Astrocyte (in vitro differentiated cells and primary cell): ENCODE measurements around the gene MT1G. TPM values are rescaled to one million over a fixed set of nuclear protein-coding genes. Genes with fewer than 3 reads are reported as not detected.

Experiments
- DNase-seq: peaks from one replicate; pipeline ENCODE4 v3.0.0-alpha.2; 2010; ENCODE audit warnings: low read depth
- FAIRE-seq: peaks from 2 replicates; lab custom pipeline; 2011; peaks lifted over from hg19 to GRCh38; lab: Jason Lieb, UNC
- H2AFZ ChIP-seq: 2 replicates; pipeline ENCODE4 v1.6.0; 2012; ENCODE audit warnings: low read depth, low read length, inconsistent platforms
- H3K27ac ChIP-seq: 2 replicates; pipeline ENCODE4 v1.5.1; 2011; ENCODE audit warnings: low read depth, low read length, inconsistent platforms
- H3K27me3 ChIP-seq: 2 replicates; pipeline ENCODE4 v1.6.0; 2011; ENCODE audit warnings: low read length, inconsistent platforms; ENCODE audit not compliant: insufficient read depth
- H3K36me3 ChIP-seq: 2 replicates; pipeline ENCODE4 v1.5.1; 2011; ENCODE audit warnings: low read length, inconsistent platforms; ENCODE audit not compliant: insufficient read depth
- H3K4me1 ChIP-seq: 2 replicates; pipeline ENCODE4 v1.5.1; 2011; ENCODE audit warnings: low read length, inconsistent platforms; ENCODE audit not compliant: insufficient read depth
- H3K4me2 ChIP-seq: 2 replicates; pipeline ENCODE4 v1.6.0; 2012; ENCODE audit warnings: low read length, inconsistent platforms
- H3K4me3 ChIP-seq: 2 replicates; pipeline ENCODE4 v1.5.1; 2011; ENCODE audit warnings: low read depth, mild to moderate bottlenecking, low read length, inconsistent platforms; ENCODE audit not compliant: insufficient read depth
- H3K79me2 ChIP-seq: 2 replicates; pipeline ENCODE4 v1.6.0; 2012; ENCODE audit warnings: mild to moderate bottlenecking, low read length, inconsistent platforms; ENCODE audit not compliant: insufficient read depth
- H3K9ac ChIP-seq: 2 replicates; pipeline ENCODE4 v1.6.0; 2012; ENCODE audit warnings: mild to moderate bottlenecking, low read length, inconsistent platforms
- H3K9me3 ChIP-seq: 2 replicates; pipeline ENCODE4 v1.5.1; 2012; ENCODE audit warnings: low read depth, mild to moderate bottlenecking, low read length, inconsistent platforms; ENCODE audit not compliant: insufficient read depth
- H4K20me1 ChIP-seq: 2 replicates; pipeline ENCODE4 v1.6.0; 2012; ENCODE audit warnings: low read length, inconsistent platforms; ENCODE audit not compliant: insufficient read depth
- H3K27ac Mint-ChIP-seq: one replicate; pipeline ENCODE4 v1.8.0; 2021; ENCODE audit warnings: mild to moderate bottlenecking, mixed read lengths; ENCODE audit not compliant: unreplicated experiment
- H3K27me3 Mint-ChIP-seq: one replicate; pipeline ENCODE4 v1.8.0; 2021; ENCODE audit warnings: low read depth, mixed read lengths; ENCODE audit not compliant: unreplicated experiment
- H3K36me3 Mint-ChIP-seq: one replicate; pipeline ENCODE4 v1.8.0; 2021; ENCODE audit warnings: low read depth, mixed read lengths; ENCODE audit not compliant: unreplicated experiment
- H3K4me1 Mint-ChIP-seq: one replicate; pipeline ENCODE4 v1.8.0; 2021; ENCODE audit warnings: low read depth, mixed read lengths; ENCODE audit not compliant: unreplicated experiment
- H3K4me3 Mint-ChIP-seq: one replicate; pipeline ENCODE4 v1.8.0; 2021; ENCODE audit warnings: mild to moderate bottlenecking, moderate library complexity, mixed read lengths; ENCODE audit not compliant: unreplicated experiment
- H3K9me3 Mint-ChIP-seq: one replicate; pipeline ENCODE4 v1.8.0; 2021; ENCODE audit warnings: mild to moderate bottlenecking, mixed read lengths; ENCODE audit not compliant: unreplicated experiment
- EZH2 ChIP-seq: IDR thresholded peaks from 2 replicates; pipeline ENCODE4 v1.6.1; 2012; ENCODE audit warnings: mild to moderate bottlenecking, low read length, inconsistent platforms; ENCODE audit not compliant: insufficient read depth
- total RNA-seq: library from RNA; stranded (reverse); gene quantifications from 2 replicates; pipeline ENCODE4 v1.2.1, GENCODE V29; 2021
- TF ChIP-seq, protein P1 (sequence below): IDR thresholded peaks from 2 replicates; pipeline ENCODE4 v1.5.1; 2011; ENCODE audit warnings: low read depth, mild to moderate bottlenecking, inconsistent platforms, low read length, moderate library complexity; ENCODE audit not compliant: insufficient read depth

The MT1G gene
- total RNA-seq, 1 donor from 2014 or later = not detected

DNA sequence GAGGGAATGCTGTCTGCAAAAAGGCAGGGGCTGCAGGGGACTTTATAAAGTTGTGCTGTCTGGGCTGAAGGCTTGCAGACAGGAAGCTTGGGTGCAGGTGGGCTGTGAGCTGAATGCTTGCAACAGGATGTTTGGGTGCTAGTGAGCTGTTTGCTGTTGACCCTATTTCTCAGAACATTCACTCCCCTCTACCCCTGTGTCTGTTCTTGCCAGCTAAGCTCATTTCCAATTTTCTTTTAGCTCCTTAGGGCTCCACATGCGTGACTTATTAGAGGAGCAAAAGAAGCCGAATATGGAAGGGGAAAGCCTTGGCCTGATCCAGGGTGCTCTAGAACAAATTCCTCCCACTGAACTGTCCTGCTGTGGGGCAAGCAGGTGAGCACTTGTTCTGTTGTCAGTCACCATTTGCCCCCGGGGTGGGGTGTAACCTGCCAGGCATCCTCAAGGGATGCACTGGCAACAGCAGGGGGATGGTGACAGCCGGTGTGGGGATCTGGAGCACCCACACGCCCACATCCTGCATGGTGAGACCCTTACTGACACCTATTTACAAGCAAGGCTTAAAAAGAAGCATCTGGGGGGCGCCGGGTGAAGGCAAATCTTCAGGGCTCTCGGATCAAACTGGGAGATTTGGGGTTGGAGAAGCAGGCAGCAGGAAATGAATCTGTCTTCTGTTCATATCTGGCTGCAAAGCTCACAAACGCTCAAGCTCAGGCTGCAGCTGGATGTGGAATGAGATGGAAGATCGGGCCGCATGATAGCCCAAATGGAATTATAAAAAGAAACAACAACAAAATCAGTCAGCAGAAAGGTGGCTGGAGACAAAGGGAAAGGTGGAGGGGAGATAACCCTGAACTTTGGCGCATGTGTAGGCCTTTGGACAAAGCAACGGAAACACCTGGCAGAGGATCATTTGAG lies 40.9 kb upstream of the MT1G start:
- no peak overlapping the region for H3K27ac Mint-ChIP-seq
- H3K4me3 Mint-ChIP-seq = no peak overlapping the region
- no peak for FAIRE-seq

DNA sequence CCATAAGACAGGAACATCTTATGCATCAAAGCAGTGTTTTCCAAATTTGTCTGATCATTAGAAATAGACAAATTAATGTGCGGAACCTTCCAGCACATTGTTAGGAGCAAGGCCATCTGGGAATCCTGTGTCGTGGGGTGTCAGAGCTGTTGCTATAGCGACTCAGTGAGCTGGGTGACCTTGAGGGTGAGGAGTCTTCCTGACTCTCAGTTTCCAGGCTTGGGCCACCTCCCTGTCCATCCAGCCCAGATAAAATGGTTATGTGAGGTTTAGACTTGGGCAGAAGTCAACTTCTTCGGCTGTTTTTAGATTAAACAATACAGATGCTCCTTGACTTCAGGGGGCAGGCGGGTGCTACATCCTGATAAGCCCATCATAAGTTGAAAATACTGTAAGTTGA lies 35.0 kb upstream of the MT1G start:
- no peak overlapping the region for H3K4me3 ChIP-seq
- H3K4me2 ChIP-seq = no peak overlapping the region
- no peaks in the 10 kb centered on the region for H3K4me1 Mint-ChIP-seq
- H3K27ac Mint-ChIP-seq = no peak overlapping the region
- H3K4me1 ChIP-seq = no peaks in the 10 kb centered on the region
- H3K36me3 Mint-ChIP-seq = no peaks in the 10 kb centered on the region
- no peaks in the 10 kb centered on the region for H4K20me1 ChIP-seq
- no peaks in the 10 kb centered on the region for H3K9me3 Mint-ChIP-seq
- H3K4me3 Mint-ChIP-seq = no peak overlapping the region
- DNase-seq (no peak), FAIRE-seq (no peak)
- H3K9ac ChIP-seq = no peak overlapping the region
- no peak overlapping the region for H3K27ac ChIP-seq
- no peaks in the 10 kb centered on the region for H3K9me3 ChIP-seq
- H3K27me3 Mint-ChIP-seq = peaks cover 9% of the 10 kb centered on the region
- no peak overlapping the region for H2AFZ ChIP-seq
- H3K36me3 ChIP-seq = no peaks in the 10 kb centered on the region
- H3K79me2 ChIP-seq = no peaks in the 10 kb centered on the region
- TF ChIP-seq, protein P1, sequence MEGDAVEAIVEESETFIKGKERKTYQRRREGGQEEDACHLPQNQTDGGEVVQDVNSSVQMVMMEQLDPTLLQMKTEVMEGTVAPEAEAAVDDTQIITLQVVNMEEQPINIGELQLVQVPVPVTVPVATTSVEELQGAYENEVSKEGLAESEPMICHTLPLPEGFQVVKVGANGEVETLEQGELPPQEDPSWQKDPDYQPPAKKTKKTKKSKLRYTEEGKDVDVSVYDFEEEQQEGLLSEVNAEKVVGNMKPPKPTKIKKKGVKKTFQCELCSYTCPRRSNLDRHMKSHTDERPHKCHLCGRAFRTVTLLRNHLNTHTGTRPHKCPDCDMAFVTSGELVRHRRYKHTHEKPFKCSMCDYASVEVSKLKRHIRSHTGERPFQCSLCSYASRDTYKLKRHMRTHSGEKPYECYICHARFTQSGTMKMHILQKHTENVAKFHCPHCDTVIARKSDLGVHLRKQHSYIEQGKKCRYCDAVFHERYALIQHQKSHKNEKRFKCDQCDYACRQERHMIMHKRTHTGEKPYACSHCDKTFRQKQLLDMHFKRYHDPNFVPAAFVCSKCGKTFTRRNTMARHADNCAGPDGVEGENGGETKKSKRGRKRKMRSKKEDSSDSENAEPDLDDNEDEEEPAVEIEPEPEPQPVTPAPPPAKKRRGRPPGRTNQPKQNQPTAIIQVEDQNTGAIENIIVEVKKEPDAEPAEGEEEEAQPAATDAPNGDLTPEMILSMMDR = no peak
- TF ChIP-seq EZH2 = no peak
- peaks cover 2% of the 10 kb centered on the region for H3K27me3 ChIP-seq

More for the DNA sequence above, 40.9 kb upstream of the MT1G start:
- Histone ChIP-seq H3K4me3 (no peak overlapping the region), H3K27me3 (peaks cover 2% of the 10 kb centered on the region), H3K9ac (no peak overlapping the region), H3K36me3 (no peaks in the 10 kb centered on the region), H4K20me1 (no peaks in the 10 kb centered on the region), H3K4me1 (no peaks in the 10 kb centered on the region), H3K79me2 (no peaks in the 10 kb centered on the region), H3K4me2 (no peak overlapping the region), H2AFZ (no peak overlapping the region), H3K9me3 (no peaks in the 10 kb centered on the region), H3K27ac (no peak overlapping the region)
- H3K4me1 Mint-ChIP-seq = no peaks in the 10 kb centered on the region
- no peaks in the 10 kb centered on the region for H3K9me3 Mint-ChIP-seq
- TF ChIP-seq, protein P1 = no peak
- TF ChIP-seq EZH2 = no peak
- peaks cover 26% of the 10 kb centered on the region for H3K27me3 Mint-ChIP-seq
- H3K36me3 Mint-ChIP-seq = no peaks in the 10 kb centered on the region
- no peak for DNase-seq

DNA sequence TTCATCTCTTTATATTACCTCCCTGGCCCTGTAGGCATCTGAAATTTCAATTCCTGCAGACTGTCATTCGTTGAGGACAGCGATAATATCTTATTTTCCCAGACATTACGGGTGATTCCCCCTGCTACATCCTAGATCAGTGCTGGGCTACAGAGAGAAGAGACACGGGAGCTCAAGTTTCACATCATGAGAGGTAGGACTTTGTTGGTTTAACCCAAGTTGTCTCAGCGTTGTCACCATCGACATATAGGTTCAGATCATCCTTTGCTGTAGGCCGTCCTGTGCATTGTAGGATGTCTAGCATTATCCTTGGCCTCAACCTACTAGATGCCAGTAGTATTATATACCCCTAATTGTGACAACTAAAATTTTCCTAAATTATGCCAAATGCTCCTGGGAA lies 33.7 kb upstream of the MT1G start:
- Histone ChIP-seq H3K4me2 (no peak overlapping the region), H3K79me2 (no peaks in the 10 kb centered on the region), H4K20me1 (no peaks in the 10 kb centered on the region), H2AFZ (no peak overlapping the region), H3K27ac (no peak overlapping the region), H3K4me3 (no peak overlapping the region), H3K9ac (no peak overlapping the region), H3K27me3 (no peaks in the 10 kb centered on the region), H3K9me3 (no peaks in the 10 kb centered on the region), H3K4me1 (no peaks in the 10 kb centered on the region), H3K36me3 (no peaks in the 10 kb centered on the region)
- FAIRE-seq (no peak), DNase-seq (no peak)
- Mint-ChIP-seq H3K4me1 (no peaks in the 10 kb centered on the region), H3K9me3 (no peaks in the 10 kb centered on the region), H3K27me3 (peaks cover 11% of the 10 kb centered on the region), H3K4me3 (no peak overlapping the region), H3K27ac (no peak overlapping the region), H3K36me3 (no peaks in the 10 kb centered on the region)
- TF ChIP-seq, protein P1 = no peak
- no peak for TF ChIP-seq EZH2
